SU-DHL-6 (cell line): Measurements from ENCODE around the gene FUOM.

Experiments
- H2AFZ ChIP-seq: fragments of 200-600 bp; sonication (generic); 2 replicates; pipeline ENCODE4 v1.6.1; 2014; ENCODE audit warnings: low read depth, mild to moderate bottlenecking, moderate library complexity, mixed read lengths, antibody characterized with exemption, low read length; ENCODE audit not compliant: severe bottlenecking
- H3F3A ChIP-seq: fragments of 200-600 bp; shearing (Covaris generic); 2 replicates; pipeline ENCODE4 v1.6.0; 2016; ENCODE audit warnings: antibody characterized with exemption, mild to moderate bottlenecking; ENCODE audit not compliant: insufficient read depth
- H3K27ac ChIP-seq: fragments of 200-600 bp; sonication (generic); 2 replicates; pipeline ENCODE4 v1.5.1; 2016; ENCODE audit warnings: low read depth, mild to moderate bottlenecking, low read length, moderate library complexity, mixed read lengths
- H3K27me3 ChIP-seq: fragments of 200-600 bp; sonication (generic), shearing (Covaris generic); 2 replicates; pipeline ENCODE4 v1.6.0; 2014; ENCODE audit warnings: mild to moderate bottlenecking, low read length
- H3K36me3 ChIP-seq: fragments of 200-600 bp; sonication (generic); 2 replicates; pipeline ENCODE4 v1.6.1; 2014; ENCODE audit warnings: mild to moderate bottlenecking, low read length, mixed read lengths
- H3K4me2 ChIP-seq: fragments of 300-600, 200-600 bp; shearing (Covaris generic), sonication (generic); 2 replicates; pipeline ENCODE4 v1.6.0; 2014; ENCODE audit warnings: low read length, low read depth, mild to moderate bottlenecking; ENCODE audit not compliant: poor library complexity, severe bottlenecking
- H3K4me3 ChIP-seq: fragments of 200-600 bp; sonication (generic); 2 replicates; pipeline ENCODE4 v1.5.1; 2014; ENCODE audit warnings: antibody characterized with exemption, low read length, mild to moderate bottlenecking, mixed read lengths; ENCODE audit not compliant: insufficient read depth, poor library complexity, severe bottlenecking
- H3K79me2 ChIP-seq: fragments of 200-600 bp; sonication (generic); 2 replicates; pipeline ENCODE4 v1.6.1; 2014; ENCODE audit warnings: mild to moderate bottlenecking, low read length, moderate library complexity; ENCODE audit not compliant: insufficient read depth
- H3K9ac ChIP-seq: fragments of 200-600 bp; sonication (generic); 2 replicates; pipeline ENCODE4 v1.7.0; 2014; ENCODE audit warnings: mild to moderate bottlenecking, low read length
- H3K9me2 ChIP-seq: fragments of 200-600 bp; sonication (generic); replicated peaks from 2 replicates; pipeline ENCODE4 v1.6.1; 2014; ENCODE audit warnings: low read length; ENCODE audit not compliant: insufficient read depth
- H3K9me3 ChIP-seq: fragments of 200-600 bp; sonication (generic); 2 replicates; pipeline ENCODE4 v1.6.1; 2014; ENCODE audit warnings: low read length, mixed read lengths; ENCODE audit not compliant: insufficient read depth
- H4K20me1 ChIP-seq: fragments of 200-600 bp; sonication (generic); 2 replicates; pipeline ENCODE4 v1.6.1; 2014; ENCODE audit warnings: low read depth, mild to moderate bottlenecking, antibody characterized with exemption, low read length, moderate library complexity, mixed read lengths
- EZH2phosphoT487 ChIP-seq: fragments of 200-600 bp; sonication (generic), shearing (Covaris generic); conservative IDR thresholded peaks from 2 replicates; pipeline ENCODE4 v1.6.1; 2018; ENCODE audit warnings: mild to moderate bottlenecking, antibody characterized with exemption, low read length, moderate library complexity, mixed read lengths
- TF ChIP-seq, protein P1 (sequence below): fragments of 200-600 bp; sonication (generic); IDR thresholded peaks from one replicate; pipeline ENCODE4 v1.5.1; 2017; ENCODE audit warnings: antibody characterized with exemption, mild to moderate bottlenecking, low read length, moderate library complexity; ENCODE audit not compliant: insufficient read depth, poor library complexity, severe bottlenecking

Gene FUOM

DNA sequence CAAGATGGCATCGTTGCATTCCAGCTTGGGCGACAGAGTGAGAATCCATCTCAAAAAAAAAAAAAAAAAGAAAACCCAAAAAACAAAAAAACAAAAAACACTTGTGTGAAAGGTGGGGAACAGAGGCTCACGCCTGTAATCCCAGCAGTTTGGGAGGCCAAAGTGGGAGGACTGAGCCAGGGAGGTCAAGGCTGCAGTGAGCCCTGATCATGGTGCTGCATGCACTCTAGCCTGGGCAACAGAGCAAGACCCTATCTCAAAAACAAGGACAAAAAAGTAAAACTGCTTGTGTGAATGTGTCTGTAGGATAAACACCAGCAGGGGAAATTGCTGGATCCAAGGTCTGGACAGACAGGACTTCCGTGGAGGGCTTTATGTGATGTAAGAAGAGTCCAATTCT, 25.7 kb upstream of the FUOM start:
- H3K4me2 ChIP-seq = no peak overlapping the region
- no peaks in the 10 kb centered on the region for H3K27me3 ChIP-seq
- TF ChIP-seq EZH2phosphoT487 = no peak
- TF ChIP-seq, protein P1, sequence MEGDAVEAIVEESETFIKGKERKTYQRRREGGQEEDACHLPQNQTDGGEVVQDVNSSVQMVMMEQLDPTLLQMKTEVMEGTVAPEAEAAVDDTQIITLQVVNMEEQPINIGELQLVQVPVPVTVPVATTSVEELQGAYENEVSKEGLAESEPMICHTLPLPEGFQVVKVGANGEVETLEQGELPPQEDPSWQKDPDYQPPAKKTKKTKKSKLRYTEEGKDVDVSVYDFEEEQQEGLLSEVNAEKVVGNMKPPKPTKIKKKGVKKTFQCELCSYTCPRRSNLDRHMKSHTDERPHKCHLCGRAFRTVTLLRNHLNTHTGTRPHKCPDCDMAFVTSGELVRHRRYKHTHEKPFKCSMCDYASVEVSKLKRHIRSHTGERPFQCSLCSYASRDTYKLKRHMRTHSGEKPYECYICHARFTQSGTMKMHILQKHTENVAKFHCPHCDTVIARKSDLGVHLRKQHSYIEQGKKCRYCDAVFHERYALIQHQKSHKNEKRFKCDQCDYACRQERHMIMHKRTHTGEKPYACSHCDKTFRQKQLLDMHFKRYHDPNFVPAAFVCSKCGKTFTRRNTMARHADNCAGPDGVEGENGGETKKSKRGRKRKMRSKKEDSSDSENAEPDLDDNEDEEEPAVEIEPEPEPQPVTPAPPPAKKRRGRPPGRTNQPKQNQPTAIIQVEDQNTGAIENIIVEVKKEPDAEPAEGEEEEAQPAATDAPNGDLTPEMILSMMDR = no peak
- no peak overlapping the region for H3K4me3 ChIP-seq
- no peak overlapping the region for H2AFZ ChIP-seq
- H3K9me3 ChIP-seq = no peaks in the 10 kb centered on the region
- H3K9me2 ChIP-seq = no peaks in the 10 kb centered on the region
- H3F3A ChIP-seq = no peaks in the 10 kb centered on the region
- no peak overlapping the region for H3K27ac ChIP-seq
- no peaks in the 10 kb centered on the region for H3K36me3 ChIP-seq
- H4K20me1 ChIP-seq = no peaks in the 10 kb centered on the region
- no peaks in the 10 kb centered on the region for H3K79me2 ChIP-seq
- H3K9ac ChIP-seq = no peak overlapping the region

DNA sequence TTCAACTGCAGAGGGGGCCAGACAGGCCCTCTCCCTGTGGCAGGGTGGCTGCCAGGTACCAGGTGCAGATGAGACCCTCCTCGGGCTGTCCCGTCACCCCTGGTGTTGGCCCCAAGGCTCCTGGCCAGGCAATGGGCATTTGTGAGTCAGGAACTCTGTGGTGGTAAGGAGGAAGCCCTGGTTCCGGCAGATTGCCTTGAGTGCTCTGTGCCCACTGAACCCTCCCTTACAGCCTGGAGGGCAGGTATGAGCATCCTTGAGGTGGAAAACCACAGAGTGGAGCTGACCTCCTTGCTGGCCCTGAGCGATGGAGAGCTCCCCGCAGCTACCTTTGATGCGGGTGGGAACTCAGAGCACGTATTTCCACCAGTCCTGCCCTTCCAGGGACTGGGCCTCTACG, 23.2 kb upstream of the FUOM start:
- no peaks in the 10 kb centered on the region for H3K27me3 ChIP-seq
- no peak overlapping the region for H2AFZ ChIP-seq

DNA sequence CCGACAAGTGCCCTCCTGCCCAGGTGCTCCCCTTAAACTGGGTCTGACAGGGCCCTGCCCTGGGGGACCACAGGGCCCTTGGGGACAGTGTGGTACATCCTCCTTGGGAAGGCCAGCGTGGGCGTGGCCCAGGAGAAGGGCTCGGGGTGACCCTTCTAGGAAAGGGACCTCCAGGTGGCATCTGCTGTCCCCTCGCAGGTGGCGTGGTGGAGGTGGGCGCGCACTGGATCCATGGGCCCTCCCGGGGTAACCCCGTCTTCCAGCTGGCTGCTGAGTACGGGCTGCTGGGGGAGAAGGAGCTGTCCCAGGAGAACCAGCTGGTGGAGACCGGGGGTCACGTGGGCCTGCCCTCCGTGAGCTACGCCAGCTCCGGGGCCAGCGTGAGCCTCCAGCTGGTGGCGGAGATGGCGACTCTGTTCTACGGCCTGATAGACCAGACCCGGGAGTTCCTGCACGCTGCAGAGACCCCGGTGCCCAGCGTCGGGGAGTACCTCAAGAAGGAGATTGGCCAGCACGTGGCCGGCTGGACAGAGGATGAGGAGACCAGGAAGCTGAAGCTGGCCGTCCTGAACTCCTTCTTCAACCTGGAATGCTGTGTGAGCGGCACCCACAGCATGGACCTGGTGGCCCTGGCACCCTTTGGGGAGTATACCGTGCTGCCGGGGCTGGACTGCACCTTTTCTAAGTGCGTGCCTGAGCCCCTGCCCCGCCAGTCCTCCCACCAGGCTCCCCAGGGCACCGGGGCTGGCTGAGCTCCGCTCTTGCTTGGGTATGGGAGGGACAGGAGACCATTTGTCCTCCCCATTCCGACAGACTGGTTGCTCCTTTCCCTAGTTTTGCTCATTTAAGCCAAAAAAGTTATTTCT, 22.2 kb upstream of the FUOM start:
- Histone ChIP-seq H3K36me3 (no peaks in the 10 kb centered on the region), H3K79me2 (no peaks in the 10 kb centered on the region), H3K27ac (no peak overlapping the region), H3F3A (no peaks in the 10 kb centered on the region), H3K4me3 (no peak overlapping the region), H3K4me2 (peak overlapping the region; percentile 48), H3K9me2 (no peaks in the 10 kb centered on the region), H4K20me1 (no peaks in the 10 kb centered on the region), H3K9ac (peak overlapping the region; percentile 46; the same call in 1 of the 2 replicates), H3K27me3 (no peaks in the 10 kb centered on the region), H3K9me3 (no peaks in the 10 kb centered on the region), H2AFZ (no peak overlapping the region)
- TF ChIP-seq EZH2phosphoT487 = no peak
- TF ChIP-seq, protein P1 = no peak

More for the DNA sequence above, 23.2 kb upstream of the FUOM start:
- Histone ChIP-seq H3K4me3 (no peak overlapping the region), H3F3A (no peaks in the 10 kb centered on the region), H3K79me2 (no peaks in the 10 kb centered on the region), H3K27ac (no peak overlapping the region), H3K9me3 (no peaks in the 10 kb centered on the region), H3K9me2 (no peaks in the 10 kb centered on the region), H3K4me2 (no peak overlapping the region), H3K36me3 (no peaks in the 10 kb centered on the region), H3K9ac (no peak overlapping the region), H4K20me1 (no peaks in the 10 kb centered on the region)
- TF ChIP-seq, protein P1 = no peak
- TF ChIP-seq EZH2phosphoT487 = no peak
